Lung (tissue), 12 donors: ENCODE measurements around the gene MTRF1L. TPM values are rescaled to one million over a fixed set of nuclear protein-coding genes. Genes with fewer than 3 reads are reported as not detected.
A peak's percentile ranks its signal among the peaks of the same experiment; 100 is the strongest.

Source experiments
- ATAC-seq: fragments of 200-7000 bp; cut with Tn5 transposase; one replicate; pipeline ENCODE4 v1.9.1; 2020; ENCODE audit warnings: moderate number of reproducible peaks; ENCODE audit not compliant: insufficient read depth, low FRiP score
- DNase-seq, 3 donors: peaks; one replicate each; pipeline ENCODE4 v3.0.0-alpha.2; 2013 to 2017
- H3K27ac ChIP-seq, 2 donors: one replicate each; pipeline ENCODE4 v1.5.1; 2013; ENCODE audit warnings: mild to moderate bottlenecking in 2 of 2, moderate library complexity in 2 of 2, control low read depth in 1 of 2, inconsistent platforms in 1 of 2, low read depth in 1 of 2, low read length in 1 of 2
- H3K27me3 ChIP-seq, 3 donors: one replicate each; pipeline ENCODE4 v1.5.1; 2013; ENCODE audit warnings: low read length in 2 of 3; ENCODE audit not compliant: control insufficient read depth in 3 of 3, insufficient read depth in 3 of 3
- H3K36me3 ChIP-seq, 4 donors: one replicate each; pipeline ENCODE4 v1.5.1; 2013; ENCODE audit warnings: low read length in 4 of 4, mild to moderate bottlenecking in 1 of 4, moderate library complexity in 1 of 4; ENCODE audit not compliant: control insufficient read depth in 4 of 4, insufficient read depth in 4 of 4
- H3K4me1 ChIP-seq, 5 donors: one replicate each; pipeline ENCODE4 v1.5.1; 2013; ENCODE audit warnings: low read length in 5 of 5, mild to moderate bottlenecking in 2 of 5, moderate library complexity in 1 of 5; ENCODE audit not compliant: control insufficient read depth in 5 of 5, insufficient read depth in 5 of 5
- H3K4me3 ChIP-seq: one replicate; pipeline ENCODE4 v1.5.1; 2013; ENCODE audit warnings: mild to moderate bottlenecking, control low read depth, moderate library complexity
- H3K9ac ChIP-seq, 2 donors: one replicate each; pipeline ENCODE4 v1.5.1; 2013; ENCODE audit warnings: low read length in 2 of 2, control low read depth in 1 of 2; ENCODE audit not compliant: insufficient read depth in 1 of 2
- H3K9me3 ChIP-seq, 4 donors: one replicate each; pipeline ENCODE4 v1.5.1; 2013; ENCODE audit warnings: low read length in 3 of 4, mild to moderate bottlenecking in 1 of 4, moderate library complexity in 1 of 4; ENCODE audit not compliant: control insufficient read depth in 4 of 4, insufficient read depth in 3 of 4
- CTCF ChIP-seq: IDR thresholded peaks from 2 replicates; pipeline ENCODE4 v1.5.1; 2012; ENCODE audit warnings: mild to moderate bottlenecking; ENCODE audit errors: control extremely low read depth, extremely low read depth
- WGBS, 2 donors: extraction: QIAGEN DNeasy Blood & Tissue Kit; methylation state at CpG; one replicate each; pipeline ENCODE4 v1.1.7; 2013; 5-methylcytosine and 5-hydroxymethylcytosine counted together
- polyA plus RNA-seq, 2 donors: library from polyadenylated mRNA; stranded (reverse); fragments of 200-250 nt; gene quantifications; one replicate each; pipeline ENCODE4 v1.2.1, GENCODE V29; 2013
- total RNA-seq, 2 donors: library from RNA; depleted of rRNA in 1 of 2; stranded (reverse); fragments of >200 nt in 1 of 2; gene quantifications; one replicate each; pipeline ENCODE4 v1.2.1, GENCODE V29; 2014 to 2021
- donor health status: control.
- donor health status: control.
- donor health status: Bipolar disorder and iron deficiency.
- donor health status: healthy.
- donor health status: DM: yes; HTN: yes; CAD: no.

MTRF1L gene
- total and polyA plus RNA-seq, 4 donors: 9.4 to 16.3 (median 12.4) TPM

DNA sequence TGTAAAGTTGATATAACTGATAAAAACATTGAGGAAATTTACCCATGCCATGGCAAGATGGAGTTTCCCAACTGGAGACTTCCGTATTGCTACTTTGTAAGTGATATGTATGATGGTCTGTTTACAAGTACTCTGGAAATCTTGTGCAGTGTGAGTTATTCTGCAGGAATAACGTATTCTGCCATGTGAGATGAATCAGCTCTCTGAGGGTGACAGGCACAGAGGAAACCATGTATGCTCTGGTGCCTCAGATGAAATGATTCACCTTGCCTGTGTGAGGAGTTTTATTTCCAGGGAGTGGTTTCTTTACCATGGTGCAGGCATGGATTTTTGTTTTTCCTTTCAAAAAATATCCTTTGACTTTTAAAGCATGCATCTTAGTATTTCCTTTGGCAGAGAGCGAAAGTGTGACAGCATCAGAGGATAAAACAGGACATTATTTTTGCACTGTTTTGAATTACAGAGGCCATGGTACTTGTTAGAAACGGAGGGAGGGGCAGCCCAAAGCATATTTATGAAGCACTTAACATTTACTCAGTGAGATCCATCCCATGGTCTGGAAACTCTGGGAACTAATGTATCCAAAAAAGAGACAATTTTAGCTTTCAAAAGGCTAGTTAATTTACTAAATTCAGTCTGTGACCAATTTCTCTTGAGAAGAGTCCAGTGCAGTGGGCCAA, 36.0 kb upstream of the MTRF1L start:
- Histone ChIP-seq H3K36me3 (no peaks in the 10 kb centered on the region), H3K9ac (no peak overlapping the region), H3K9me3 (no peaks in the 10 kb centered on the region), H3K27ac (no peak overlapping the region), H3K4me3 (no peak overlapping the region), H3K27me3 (no peaks in the 10 kb centered on the region), H3K4me1 (no peaks in the 10 kb centered on the region)
- no peak for TF ChIP-seq CTCF
- 74% methylated on average over 4 of the region's 4 CpGs for WGBS, 2 donors
- ATAC-seq (no peak), DNase-seq (no peak)

DNA sequence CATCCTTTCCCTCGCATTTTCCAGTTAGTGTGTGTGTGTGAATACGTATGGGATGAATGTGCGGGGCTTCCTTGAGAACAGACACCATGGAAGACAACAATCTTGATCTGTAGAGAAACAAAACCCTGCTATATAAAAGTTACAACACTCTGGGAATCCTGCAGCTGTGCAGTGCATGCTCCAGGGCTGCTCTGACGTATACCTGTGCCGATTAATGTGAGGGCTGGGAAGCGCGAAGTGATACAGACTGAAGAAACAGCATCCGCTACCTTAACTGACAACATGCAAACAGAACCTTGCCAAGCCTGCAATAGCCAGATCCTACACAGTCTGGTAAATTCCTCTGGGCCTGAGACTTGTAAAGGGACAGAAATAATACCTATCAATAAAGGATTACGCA, 31.6 kb upstream of the MTRF1L start:
- H3K27ac ChIP-seq: no peak overlapping the region
- H3K9me3 ChIP-seq: no peaks in the 10 kb centered on the region
- no peak for TF ChIP-seq CTCF
- H3K4me1 ChIP-seq: no peaks in the 10 kb centered on the region
- ATAC-seq (no peak), DNase-seq (no peak)
- no peaks in the 10 kb centered on the region for H3K27me3 ChIP-seq
- no peak overlapping the region for H3K4me3 ChIP-seq
- 96 to 97% methylated on average over 9 of the region's 9 CpGs for WGBS, 2 donors
- no peak overlapping the region for H3K9ac ChIP-seq
- no peaks in the 10 kb centered on the region for H3K36me3 ChIP-seq

DNA sequence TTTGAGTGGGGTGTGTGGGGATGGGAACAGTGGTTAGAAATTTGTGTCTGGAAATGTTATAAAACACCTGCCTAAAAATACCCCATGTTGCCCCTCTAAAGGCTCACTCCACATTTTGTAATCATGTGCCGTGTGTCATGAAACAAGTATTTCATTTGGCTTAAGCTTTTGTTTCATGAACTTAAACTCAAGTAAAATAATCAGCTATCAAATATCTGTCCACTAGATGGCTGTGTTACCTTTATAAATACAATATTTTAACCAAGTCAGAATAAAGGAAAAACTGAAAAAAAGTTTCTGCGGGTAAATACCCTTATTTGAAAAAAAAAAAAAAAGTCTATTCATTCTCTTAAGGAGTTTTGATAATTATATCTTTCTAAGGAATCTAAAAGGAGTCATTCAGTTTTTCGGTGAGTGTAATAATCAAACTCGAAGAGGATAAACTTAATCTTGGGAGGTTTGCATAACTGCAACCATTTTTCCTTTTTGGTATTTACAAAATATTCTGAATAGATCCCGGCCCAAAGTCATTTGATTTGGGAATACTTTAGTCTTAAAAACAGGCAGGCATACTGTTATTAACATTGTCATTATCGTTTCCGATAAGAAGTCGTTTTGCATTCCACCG, 29.9 kb upstream of the MTRF1L start:
- no peaks in the 10 kb centered on the region for H3K4me1 ChIP-seq
- no peak overlapping the region for H3K27ac ChIP-seq
- 62 to 70% methylated on average over 9 of the region's 9 CpGs for WGBS, 2 donors
- no peaks in the 10 kb centered on the region for H3K9me3 ChIP-seq
- DNase-seq (peak in 2 of 3 donors; percentile 52 to 75), ATAC-seq (no peak)
- no peak for TF ChIP-seq CTCF
- H3K36me3 ChIP-seq: no peaks in the 10 kb centered on the region
- H3K27me3 ChIP-seq: no peaks in the 10 kb centered on the region
- H3K9ac ChIP-seq: no peak overlapping the region
- no peak overlapping the region for H3K4me3 ChIP-seq
